ENCODE data around the gene DRC1.

- peak; percentile 10 for TF ChIP-seq EZH2 (IDR thresholded peaks at IDR 0.05; ENCODE audit: low read length, missing control alignments)
- TF ChIP-seq CTCF (conservative IDR thresholded peaks at IDR 0.05 in 1 of 2, IDR thresholded peaks at IDR 0.05 in 1 of 2; ENCODE audit: low read depth in 1 of 2, low read length in 2 of 2), result peak; percentile 56 to 76
These were observed 101.6 kb downstream of the DRC1 start for GRCh38 chr2:26503231-26503880.
